ENCODE results near the gene FNDC3A.

- TF ChIP-seq CTCF (IDR thresholded peaks at IDR 0.05), result no peak
- no peak for TF ChIP-seq SIN3A (IDR thresholded peaks at IDR 0.05; ENCODE audit: borderline replicate concordance, insufficient read depth, low read depth, low read length)
- TF ChIP-seq POLR2AphosphoS5 (IDR thresholded peaks at IDR 0.05; ENCODE audit: low read depth, low read length), result no peak
Measured at GRCh38 chr13:49062297-49062896, 86.7 kb downstream of the FNDC3A start.
